ENCODE data around the gene CEP70. TPM values are rescaled to one million over a fixed set of nuclear protein-coding genes. Genes with fewer than 3 reads are reported as not detected.
"Not testable (repeated sequence)": the region's sequence is repeated elsewhere in the genome, so short reads cannot be mapped to it uniquely, and the experiment has no call there.

The CEP70 gene
- total RNA-seq, 4 donors from 2014 or later: 25.5 to 54.4 (median 39.0) TPM

DNA sequence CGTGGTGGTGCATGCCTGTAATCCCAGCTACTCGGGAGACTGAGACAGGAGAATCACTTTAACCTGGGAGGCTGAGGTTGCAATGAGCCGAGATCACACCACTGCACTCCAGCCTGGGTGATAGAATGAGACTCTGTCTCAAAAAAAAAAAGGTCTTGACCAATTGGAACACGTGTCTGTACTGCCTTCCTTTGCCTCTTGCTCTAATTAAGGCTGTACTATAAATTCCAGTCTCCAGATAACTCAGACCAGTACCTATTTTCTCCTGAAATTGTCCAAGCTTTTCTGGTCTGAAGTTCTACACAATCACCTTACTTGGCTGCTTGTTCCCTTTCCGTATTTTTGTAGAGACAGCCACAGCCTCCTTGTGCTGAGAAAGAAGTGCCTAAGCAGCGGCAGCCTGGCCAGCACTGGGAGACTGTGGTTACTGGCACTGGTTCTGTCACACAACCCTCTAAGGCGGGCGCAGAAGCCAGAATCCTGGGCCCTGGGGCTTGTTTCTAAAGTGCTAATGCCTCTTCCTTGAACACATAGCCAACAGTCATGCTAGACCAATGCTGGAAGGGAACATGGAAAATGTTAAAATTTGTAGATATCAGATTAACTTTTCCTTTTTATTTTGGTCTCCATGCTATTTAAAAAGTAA lies 6.2 kb upstream of the CEP70 start:
- H3K4me1 ChIP-seq: no peaks in the 10 kb centered on the region
- 88% methylated on average over 8 of the region's 8 CpGs for WGBS
- H3K9me3 ChIP-seq: no peaks in the 10 kb centered on the region
- DNase-seq (ENCODE audit: extremely low spot score): no peak
- H3K27me3 ChIP-seq: no peaks in the 10 kb centered on the region
- no peak overlapping the region for H3K4me3 ChIP-seq
- intact Hi-C loops (cut with DNase I): no loop called here
- TF ChIP-seq EP300 (IDR thresholded peaks at IDR 0.05) (no peak), POLR2A (IDR thresholded peaks at IDR 0.05; ENCODE audit: low read depth) (no peak), POLR2AphosphoS5 (IDR thresholded peaks at IDR 0.05) (no peak)
- TF ChIP-seq, protein P1, sequence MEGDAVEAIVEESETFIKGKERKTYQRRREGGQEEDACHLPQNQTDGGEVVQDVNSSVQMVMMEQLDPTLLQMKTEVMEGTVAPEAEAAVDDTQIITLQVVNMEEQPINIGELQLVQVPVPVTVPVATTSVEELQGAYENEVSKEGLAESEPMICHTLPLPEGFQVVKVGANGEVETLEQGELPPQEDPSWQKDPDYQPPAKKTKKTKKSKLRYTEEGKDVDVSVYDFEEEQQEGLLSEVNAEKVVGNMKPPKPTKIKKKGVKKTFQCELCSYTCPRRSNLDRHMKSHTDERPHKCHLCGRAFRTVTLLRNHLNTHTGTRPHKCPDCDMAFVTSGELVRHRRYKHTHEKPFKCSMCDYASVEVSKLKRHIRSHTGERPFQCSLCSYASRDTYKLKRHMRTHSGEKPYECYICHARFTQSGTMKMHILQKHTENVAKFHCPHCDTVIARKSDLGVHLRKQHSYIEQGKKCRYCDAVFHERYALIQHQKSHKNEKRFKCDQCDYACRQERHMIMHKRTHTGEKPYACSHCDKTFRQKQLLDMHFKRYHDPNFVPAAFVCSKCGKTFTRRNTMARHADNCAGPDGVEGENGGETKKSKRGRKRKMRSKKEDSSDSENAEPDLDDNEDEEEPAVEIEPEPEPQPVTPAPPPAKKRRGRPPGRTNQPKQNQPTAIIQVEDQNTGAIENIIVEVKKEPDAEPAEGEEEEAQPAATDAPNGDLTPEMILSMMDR (IDR thresholded peaks at IDR 0.05): no peak
- H3K27ac ChIP-seq (replicated peaks in 1 of 4): no peak overlapping the region
- no peaks in the 10 kb centered on the region for H3K36me3 ChIP-seq

DNA sequence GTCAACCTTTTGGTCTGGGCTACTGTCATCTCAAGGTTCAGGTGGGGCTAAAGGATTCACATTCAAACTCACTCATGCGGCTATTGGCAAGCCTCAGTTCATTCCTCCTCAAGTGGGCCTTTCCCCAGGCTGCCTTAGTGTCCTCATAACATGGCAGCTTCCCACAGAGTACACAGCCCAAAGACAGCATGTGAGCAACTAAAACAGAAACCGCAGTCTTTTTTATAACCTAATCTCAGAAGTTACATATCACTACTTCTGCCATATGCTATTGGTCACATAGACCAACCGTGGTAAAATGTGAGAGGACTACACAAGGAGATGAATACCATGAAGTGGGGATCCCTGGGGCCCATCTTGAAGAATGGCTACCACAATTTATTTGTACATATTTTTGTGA lies 4.5 kb upstream of the CEP70 start:
- H3K4me1 ChIP-seq: peaks cover 1 to 6% (median 3%) of the 10 kb centered on the region in 4 donors
- WGBS: 92% methylated on average over 3 of the region's 3 CpGs
- TF ChIP-seq POLR2AphosphoS5 (IDR thresholded peaks at IDR 0.05): no peak
- TF ChIP-seq EP300 (IDR thresholded peaks at IDR 0.05): no peak
- no peak for TF ChIP-seq POLR2A (IDR thresholded peaks at IDR 0.05; ENCODE audit: low read depth)
- TF ChIP-seq, protein P1 (IDR thresholded peaks at IDR 0.05): no peak

DNA sequence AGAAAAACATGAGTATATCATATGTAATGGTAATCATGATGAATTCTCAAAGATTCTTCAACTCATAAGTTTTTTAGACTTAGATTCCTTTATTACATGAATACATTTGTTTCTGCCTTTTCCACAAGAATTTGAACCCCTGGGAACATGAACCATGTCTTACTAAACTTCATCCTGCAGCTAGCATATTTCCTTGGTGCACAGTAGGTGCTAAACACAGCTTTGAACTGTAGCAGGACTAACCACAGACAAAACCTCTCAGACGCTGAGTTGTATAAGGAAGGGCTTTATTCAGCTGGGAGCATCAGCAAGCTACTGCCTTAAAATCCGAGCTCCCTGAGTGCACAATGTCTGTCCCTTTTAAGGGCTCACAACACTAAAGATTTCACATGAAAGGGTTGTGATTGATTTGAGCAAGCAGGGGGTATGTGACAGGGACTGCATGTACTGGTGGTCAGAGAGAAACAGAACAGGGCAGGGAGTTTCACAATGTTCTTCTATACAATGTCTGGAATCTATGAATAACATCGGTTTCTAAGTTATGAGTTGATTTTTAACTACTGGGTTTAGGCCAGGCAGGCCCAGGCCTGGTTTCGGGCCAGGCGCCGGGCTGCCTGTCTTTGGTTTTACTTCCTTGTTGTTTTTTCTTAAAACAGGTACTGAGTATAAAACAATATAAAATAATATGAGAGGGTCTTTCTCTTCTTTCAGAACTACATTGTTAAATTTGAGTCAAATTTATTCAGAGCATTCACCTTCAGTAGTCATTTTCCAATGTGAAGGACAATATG lies 3.3 kb upstream of the CEP70 start:
- DNase-seq (ENCODE audit: extremely low spot score); H3K36me3 ChIP-seq; H3K4me3 ChIP-seq; H3K27me3 ChIP-seq; H3K27ac ChIP-seq (replicated peaks in 1 of 4); H3K9me3 ChIP-seq: not testable (repeated sequence)
- intact Hi-C loops (cut with DNase I): loop anchor here (10.0 kb wide), 2 partner anchors 97 to 237 kb away; partner anchors contain the start of gene PIK3CB
- H3K4me1 ChIP-seq: peaks cover 5 to 16% (median 12%) of the 10 kb centered on the region in 4 donors
- WGBS: 83% methylated on average over 6 of the region's 6 CpGs

More for the DNA sequence above, 4.5 kb upstream of the CEP70 start:
- Histone ChIP-seq H3K4me3 (no peak overlapping the region), H3K27ac (replicated peaks in 1 of 4) (no peak overlapping the region), H3K9me3 (no peaks in the 10 kb centered on the region), H3K27me3 (no peaks in the 10 kb centered on the region), H3K36me3 (no peaks in the 10 kb centered on the region)
- DNase-seq (ENCODE audit: extremely low spot score): no peak
- intact Hi-C loops (cut with DNase I): loop anchor here (10.0 kb wide), 2 partner anchors 96 to 236 kb away; partner anchors contain the start of gene PIK3CB

DNA sequence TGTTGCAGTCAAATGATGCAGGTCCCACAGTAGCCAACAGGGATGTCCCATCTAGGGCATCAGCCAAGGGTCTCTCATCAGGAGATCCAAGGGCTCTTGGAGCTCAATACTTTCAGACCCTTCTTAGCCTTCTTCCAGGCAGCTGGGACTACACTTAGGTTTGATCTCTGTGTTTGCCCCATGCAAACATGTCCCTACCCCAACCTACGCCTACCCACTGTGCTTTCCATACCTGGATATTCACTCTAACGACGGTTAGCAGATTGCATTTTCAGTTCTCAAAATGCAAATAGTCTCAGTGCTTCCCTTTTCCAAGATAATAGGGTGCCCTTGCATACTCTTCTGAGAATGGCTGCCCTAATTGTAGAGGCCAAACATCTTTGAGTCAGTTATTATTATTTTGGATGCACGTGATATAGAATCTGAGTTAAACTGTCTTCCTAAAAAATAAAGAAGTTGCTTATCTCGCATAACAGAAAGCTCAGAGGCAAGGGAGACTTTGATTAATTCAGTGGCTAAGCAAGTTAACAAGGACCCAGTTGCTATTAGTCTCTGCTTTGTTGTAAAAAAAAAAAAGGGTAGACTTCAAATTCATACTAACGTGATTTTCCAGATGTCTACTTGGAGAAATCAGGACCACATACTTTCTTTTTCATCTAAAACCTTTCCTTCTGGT lies 1.0 kb upstream of the CEP70 start:
- Histone ChIP-seq H3K9me3 (no peaks in the 10 kb centered on the region), H3K36me3 (peaks cover 0 to 8% (median 3%) of the 10 kb centered on the region in 4 donors), H3K4me1 (peaks cover 5 to 18% (median 13%) of the 10 kb centered on the region in 4 donors), H3K27me3 (no peaks in the 10 kb centered on the region), H3K27ac (replicated peaks in 1 of 4) (peak overlapping the region; percentile 89 to 98 (median 89)), H3K4me3 (peak overlapping the region; percentile 67 to 75 (median 70))
- intact Hi-C loops (cut with DNase I): loop anchor here (1.0 to 10.0 kb wide), 4 partner anchors 14 to 320 kb away; partner anchors contain the start of gene PIK3CB
- TF ChIP-seq, protein P1 (IDR thresholded peaks at IDR 0.05): no peak
- peak in 1 of 2 donors; percentile 23 for TF ChIP-seq POLR2AphosphoS5 (IDR thresholded peaks at IDR 0.05)
- 46% methylated on average over 6 of the region's 6 CpGs for WGBS
- no peak for DNase-seq (ENCODE audit: extremely low spot score)
